Stimulated activated CD4-positive, alpha-beta T cell treated with anti-CD3 and anti-CD28 coated beads, TNF-alpha, amount 100 ng/mL, for 24 hours (primary cell): ENCODE measurements around the gene AMBP.

ENCODE experiments used
- DNase-seq, 3 experiments: peaks; one replicate each; pipeline ENCODE4 v3.0.0-alpha.2; 2020; ENCODE audit warnings: low read depth in 3 of 3

Gene AMBP

DNA sequence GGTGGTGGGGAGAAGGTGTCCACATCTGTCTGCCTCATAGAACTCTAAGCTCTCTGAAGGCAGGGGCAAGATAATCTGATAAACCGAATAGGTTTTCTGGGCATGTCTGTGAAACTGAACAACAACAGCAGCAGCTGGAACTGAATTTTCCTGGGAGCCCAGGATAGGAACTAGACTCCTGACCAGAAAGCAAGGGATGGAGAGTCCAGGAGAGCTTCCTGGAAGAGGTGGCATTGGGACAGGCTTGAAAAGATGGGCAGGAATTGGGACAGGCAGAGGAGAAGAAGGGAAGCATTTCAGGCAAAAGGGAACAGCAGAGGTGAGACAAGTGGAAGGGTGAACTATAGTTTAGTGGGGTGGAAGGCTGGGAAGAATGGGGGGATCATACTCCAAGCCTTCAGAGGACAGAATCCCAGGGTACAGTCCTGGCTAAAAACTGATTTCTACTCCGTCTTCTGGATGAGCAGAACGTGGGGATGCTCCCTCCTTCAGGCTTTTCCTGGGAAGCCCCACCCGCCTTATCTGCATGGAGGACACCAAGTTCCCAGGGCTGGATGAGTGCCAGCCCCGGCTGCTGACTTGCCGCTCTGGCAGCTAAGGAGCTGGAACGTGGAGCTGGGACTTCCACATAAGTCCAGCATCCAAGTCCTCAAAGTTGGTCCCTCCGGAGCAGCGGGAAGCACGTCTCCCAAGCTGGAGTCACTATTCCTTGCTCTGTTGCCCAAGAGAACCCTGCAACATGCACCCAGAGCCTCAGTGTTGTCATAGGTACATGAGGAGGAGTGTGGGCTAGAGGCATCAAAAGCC is 34.9 kb upstream of the AMBP start:
- no peak for DNase-seq

DNA sequence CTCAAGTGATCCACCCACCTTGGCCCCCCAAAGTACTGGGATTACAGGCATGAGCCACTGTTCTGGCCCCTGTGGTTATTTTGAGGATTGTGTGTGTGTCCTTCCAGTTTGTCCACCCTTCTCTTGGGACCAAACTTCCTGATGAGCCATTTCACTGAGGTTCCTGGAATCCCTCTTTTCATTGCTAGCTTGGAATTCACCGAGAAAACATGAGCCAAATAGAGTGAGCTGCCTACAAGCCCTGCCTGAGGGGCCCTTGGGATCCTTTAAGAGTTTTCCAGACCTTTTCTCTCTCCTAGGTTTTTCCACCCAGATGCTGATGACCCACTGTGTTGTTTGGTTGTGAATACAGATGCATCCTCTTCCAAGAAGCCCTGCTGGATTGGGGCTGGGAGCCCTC is 34.2 kb upstream of the AMBP start:
- no peak for DNase-seq

DNA sequence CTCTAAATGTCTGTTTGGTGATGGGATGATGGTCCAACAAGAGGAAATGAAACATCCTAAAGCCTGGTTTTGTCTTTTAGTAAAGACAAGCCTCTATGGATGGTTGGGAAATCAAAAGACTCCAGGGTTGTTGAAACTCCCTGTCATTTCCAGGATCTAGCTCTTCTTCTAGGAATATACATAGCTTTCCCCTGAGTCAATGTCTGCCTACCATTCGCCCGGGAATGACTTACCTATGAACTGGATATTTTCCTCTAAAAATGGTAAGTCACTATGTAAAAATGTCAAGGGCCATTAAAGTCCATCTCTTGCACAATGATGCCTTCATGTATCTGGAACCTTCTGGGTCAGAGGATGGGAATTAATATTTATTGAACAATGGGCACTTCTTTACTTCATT is 32.1 kb upstream of the AMBP start:
- DNase-seq = no peak

DNA sequence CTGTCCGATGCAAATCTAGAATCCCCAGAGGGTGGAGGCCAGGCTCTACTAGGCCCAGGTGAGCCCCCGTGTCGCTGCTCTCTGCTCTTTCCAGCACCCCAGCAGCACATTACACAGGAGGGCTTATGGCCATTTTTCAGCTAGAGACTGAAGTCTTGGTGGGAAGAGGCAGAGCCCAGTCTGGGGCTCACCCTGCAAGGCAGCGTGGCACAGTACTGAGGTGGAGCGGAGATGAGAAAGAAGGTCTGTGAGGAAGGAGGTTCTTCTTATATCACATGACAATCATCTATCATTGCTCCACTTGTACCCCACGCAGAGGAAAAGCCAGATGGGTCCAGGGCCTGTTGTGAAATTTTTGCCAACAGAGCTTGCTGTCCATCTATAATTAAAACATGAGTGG is 31.0 kb upstream of the AMBP start:
- DNase-seq = no peak

DNA sequence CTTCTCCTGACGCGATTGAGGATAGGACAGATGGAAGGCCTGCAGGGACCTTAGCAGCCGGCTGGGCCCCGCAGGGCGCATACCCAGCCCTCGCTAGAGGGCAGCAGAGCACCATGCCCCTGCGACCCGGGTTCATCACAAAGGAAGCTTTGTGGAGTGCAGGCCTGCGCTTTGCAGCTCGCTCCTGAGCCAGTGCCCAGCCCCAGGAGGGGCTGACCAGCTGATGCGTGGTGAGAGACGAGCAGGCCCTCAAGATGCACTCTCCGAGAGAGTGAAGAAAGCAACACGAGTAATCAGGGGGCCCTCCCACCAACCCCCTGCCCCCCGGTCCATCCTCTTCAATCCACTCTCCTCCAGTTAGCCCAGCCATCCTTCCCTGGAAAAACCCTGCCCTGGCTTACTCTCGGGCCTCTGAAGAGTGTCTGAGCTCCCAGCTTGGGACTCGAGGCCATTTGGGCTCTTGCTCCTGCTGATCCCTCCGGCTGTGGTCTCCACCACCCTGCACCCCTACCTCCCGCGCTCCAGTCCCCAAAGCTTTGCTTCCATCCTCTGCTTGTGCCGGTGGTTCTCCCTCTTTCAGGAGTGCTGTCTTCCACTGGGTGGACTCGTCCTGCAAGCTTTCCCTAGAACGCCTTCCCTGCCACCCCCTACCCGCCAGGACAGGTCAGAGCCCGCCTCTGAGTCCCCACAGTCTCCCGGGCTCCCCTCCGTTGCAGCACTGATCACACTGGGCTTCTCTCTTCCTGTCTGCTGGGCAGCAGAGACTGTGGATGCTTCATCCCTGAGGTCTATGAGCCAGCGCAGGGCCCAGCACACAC is 30.1 kb upstream of the AMBP start:
- DNase-seq = peak; percentile 28 to 61 (median 31)

DNA sequence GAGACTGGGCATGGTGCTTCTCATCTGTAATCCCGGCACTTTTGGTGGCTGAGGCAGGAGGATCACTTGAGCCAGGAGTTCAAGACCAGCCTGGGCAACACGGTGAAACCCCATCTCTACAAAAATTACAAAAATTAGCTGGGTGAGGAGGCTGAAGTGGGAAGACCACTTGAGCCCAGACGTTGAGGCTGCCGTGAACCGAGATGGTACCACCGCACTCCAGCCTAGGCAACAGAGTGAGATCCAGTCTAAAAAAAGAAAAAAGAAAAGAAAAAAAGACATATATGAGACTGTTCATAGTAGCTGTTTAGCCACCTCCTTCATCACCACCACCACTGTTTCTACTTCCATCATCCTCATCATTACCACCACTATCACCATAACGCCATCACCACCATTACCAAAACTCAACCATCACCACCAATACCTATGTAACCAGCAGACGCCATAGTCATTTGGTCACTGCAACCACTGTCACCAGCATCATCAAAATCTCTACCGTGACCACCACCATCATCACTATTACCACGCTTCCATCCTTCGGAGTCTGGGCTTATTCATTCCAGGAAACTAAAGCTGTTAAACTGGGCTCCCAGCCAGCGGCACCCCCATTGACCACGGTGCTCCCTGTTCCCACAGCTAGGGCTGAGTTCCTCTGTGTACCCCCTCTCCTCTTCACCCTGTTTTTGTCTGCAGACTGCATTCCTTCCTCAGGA is 29.3 kb upstream of the AMBP start:
- DNase-seq = no peak

DNA sequence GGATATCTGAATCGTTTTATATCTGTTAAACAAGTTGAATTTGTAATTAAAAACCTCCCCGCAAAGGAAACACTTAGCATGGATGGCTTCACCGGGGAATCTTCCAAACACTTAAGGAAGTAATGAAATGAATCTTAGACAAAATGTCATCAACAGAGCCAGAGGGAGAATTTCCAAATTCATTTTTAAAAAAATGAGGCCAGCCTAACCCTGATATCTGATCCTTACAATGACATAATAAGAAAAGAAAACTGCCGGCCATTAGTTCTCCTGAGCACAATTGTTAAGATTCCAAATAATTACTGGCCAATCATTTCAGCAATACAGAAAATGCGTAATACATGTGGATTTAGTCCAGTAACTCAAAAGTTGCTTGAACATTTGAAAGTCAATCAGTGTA is 27.1 kb upstream of the AMBP start:
- DNase-seq = no peak

DNA sequence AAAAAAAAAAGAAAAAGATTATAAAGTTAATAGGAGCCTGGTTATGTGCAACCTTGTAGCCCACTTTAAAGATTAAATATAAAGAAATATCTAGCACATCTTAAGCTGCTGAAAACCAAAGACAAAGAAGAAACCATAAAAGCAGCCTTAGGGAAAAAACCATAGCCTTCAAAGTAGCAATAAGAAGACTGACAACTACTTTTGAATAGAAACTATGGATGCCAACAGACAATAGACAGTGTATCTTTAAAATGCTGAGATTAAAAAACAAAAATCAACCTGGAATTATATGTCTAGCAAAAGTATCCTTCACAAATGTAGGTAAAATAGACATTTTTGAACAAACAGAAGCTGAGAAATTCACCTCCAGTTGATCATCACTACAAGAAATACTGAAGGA is 24.4 kb upstream of the AMBP start:
- DNase-seq = no peak

DNA sequence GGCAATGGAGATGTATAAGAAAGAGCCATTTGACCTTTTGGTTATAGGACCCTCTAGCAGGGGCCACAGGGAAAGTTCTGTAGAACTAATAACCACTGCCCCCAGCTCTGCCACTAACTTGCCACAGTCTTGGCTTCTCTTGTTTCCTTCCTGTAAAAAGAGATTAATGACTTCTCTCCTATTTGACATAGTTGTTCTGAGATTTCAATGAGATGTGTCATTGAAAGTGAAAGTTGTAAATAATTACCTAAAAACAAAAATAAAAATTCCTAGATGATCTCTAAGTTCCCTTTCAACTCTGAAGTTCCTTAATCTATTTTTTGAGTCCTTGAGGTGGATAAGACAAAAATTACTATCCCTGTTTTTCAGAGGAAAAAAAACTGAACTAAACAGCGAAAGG is 22.4 kb upstream of the AMBP start:
- DNase-seq = no peak

DNA sequence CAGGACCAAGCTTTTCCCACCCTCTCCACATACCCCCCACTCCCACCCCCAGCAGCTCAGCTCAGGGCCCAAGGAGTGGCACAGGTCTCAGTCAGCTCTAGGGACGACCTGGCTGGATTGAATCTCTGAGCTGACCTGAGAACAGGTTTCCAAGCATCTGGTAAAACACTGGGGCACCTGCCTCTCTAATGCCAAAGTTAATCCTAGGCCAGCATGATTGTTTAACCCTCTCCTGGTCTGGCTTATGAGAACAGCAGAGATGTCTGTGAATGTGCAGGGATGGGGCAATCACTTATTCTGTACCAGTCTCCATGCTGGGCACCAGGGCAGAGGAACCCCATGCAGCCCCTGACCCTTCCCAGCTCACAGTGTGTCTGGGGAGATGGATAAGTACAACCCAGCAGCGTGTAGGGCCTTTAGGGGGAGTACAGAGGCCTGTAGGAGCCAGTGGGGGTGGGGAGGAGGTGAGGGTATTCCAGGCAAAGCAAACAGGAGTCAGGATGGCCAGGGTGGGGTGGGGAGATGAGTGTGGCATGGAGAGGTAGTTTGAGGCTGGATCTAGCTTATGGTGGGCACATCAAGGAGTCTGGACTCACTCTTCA is 21.7 kb upstream of the AMBP start:
- no peak for DNase-seq

DNA sequence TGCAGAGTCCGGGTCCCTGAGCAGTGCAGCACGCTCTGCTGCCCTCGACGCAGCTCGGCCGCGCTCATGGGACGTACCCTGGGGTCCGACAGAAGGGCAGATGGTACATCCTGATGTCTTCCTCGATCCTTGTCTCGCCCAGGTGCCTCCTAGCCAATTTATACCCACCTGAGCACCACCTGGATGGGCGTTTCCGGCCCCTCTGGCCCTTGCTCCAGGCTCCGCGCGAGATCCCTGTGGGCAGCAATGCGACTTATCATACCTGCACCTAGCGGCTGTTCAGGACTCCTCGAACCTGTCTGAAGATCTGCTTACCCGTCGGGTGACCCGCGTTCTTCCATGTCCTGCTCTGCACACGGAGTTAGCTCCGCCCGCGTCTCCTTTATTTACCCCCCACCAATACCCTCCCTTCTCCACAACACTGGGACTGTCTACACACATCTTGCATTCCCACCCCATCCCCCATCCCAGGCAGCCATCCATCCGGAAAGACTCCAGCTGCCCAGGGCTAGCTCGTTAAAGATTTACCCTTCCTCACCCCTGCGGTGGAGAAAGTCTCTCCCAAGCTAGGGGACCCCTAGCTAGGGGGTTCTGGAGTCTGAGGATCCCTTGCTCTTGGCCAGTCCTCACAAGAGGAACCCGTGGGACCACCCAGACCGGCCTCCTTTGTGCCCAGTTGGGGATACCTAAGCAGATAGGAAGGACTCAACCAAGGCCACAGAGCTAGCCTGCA is 21.0 kb upstream of the AMBP start, which contains the start of gene KIF12:
TSS of gene KIF12 (minus strand) at position 357 of the 733 bp plus-strand sequence. CDS start at position 341, 16 bp downstream.
- DNase-seq = no peak

DNA sequence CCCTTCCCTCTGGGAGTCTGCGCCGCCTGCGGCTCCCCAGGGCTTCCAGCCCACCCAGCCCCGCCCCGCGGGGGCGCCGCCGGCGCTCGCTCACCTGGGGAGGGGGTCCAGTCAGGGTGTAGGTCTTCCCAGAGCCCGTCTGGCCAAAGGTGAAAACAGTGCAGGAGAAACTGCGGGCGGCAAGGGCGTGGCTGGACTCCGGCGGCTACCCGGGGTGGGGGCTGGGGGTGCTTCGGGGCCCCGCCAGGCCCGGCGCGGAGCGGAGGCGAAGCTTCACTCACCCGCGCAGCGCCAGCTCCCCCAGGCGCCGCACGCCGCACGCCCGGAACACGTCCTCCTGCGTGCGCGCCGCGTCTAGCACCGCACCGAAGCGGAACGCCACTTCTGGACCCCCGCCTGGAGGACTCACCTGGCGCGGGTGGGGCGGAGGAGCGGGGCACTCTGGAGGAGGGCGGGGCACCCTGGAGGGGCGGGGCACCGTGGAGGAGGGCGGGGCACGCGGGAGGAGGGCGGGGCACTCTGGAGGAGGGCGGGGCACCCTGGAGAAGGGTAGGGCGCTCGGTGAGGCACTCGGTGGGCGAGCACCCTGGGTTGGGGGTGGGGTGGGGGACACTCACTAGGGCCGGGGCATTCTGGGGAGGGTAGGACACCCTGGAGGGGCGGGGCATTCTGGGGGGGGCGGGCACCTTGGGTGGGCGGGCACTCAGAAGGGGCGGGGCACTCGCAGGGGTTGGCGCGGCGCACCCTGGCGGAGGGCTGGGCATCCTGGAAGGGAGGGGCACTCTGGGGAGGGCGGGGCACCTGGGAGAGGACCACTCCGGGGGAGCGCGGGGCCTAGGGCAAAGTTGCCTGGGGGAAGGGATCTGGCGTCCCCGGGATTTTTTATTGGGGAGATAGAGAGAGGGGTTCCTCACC is 20.2 kb upstream of the AMBP start:
- DNase-seq = peak in 2 of 3 experiments; percentile 11 to 30

DNA sequence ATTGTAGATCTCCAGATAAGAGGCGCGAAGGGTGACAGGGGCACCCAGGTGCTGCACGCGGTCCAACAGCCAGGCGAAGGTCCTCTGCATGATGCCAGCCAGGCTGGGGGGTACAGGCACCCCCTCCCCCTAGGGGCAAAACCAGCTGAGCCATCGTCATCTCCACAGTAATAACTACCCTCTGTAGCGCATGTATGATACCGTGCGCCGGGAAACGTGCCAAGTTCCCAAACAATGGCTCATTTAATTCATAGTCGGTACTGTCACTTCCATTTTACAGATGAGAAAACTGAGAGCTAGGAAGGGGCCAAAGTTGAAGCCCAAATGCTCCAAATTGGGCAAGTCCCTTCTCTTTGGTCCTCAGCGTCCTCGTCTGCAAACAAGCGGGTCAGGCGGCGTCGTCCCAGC is 19.5 kb upstream of the AMBP start:
- DNase-seq = no peak

DNA sequence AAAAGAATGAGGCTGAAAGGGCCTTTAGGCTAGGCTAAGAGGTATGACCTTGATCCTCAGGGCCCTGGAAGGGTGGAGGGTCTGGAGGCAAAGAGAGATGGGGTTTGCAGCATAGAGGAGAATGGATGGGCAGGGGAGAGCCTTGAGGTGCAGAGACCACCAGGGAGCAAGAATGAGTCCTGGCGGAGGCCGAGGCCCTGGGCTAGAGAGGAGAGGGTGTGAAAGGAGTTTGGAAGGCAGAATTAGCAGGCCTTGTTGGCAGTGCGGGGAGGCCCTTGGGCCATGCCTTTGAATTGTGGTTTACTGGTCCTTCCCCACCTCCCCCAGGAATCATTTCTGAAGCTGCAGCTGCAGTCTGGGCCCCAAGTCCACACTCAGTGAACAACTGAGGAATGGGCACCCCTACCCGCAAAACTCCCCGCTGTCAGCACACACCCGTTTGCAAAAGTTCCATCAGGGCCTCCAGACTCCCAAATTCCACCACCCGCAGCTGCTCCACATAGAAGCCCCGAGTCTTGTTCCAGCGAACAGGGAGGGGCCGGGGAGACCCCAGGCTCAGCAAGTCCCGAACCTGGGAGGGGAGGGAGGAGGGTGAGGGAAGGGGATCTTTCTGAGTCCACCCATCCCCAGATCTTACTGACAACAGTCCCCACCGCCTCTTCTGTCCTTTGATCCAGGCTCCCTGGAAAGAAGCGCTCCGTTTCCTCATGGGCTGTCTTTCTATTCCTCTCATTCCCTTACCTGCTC is 18.9 kb upstream of the AMBP start:
- DNase-seq = no peak

DNA sequence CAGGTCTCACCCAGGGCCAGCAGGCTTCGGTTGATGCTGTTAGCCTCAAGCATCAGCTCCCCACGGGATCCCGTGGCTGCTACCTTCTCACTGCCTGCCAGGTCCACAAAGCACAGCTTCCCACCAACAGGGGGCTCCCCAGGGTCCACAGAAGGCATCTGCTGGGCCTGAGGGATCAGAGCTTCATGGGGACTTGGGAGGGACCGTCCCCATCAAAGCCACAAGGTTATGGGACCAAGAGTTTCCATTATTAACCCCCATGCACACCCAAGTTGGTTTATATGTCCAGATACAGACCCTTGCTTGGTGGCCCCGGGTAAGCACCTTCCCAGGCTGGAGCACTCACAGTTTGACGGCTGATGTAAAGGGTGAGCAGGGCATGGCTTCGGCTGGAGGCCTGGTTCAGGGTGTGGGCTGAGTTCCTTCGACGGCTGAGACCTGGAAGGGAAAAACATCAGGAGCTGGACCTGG is 18.0 kb upstream of the AMBP start:
- no peak for DNase-seq

DNA sequence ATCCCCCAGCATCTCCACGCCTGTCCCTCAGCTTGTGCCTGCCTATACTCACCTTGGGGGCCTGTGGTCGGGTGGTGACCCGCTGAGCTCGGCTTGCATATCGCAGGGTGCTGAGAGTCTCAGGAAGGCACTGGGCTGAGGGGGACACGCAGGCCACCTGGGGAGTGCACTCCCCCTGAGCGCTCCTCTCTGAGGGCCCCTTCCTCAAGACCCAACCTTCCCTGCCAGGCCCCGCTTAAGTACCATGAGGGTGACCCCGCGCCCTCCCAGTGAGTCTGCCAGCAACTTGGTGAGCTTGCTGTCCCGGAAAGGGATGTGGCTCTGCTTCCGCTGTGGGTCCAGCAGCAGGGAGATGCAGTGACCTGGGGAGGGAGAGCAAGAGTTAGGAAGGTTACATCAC is 16.9 kb upstream of the AMBP start:
- no peak for DNase-seq

DNA sequence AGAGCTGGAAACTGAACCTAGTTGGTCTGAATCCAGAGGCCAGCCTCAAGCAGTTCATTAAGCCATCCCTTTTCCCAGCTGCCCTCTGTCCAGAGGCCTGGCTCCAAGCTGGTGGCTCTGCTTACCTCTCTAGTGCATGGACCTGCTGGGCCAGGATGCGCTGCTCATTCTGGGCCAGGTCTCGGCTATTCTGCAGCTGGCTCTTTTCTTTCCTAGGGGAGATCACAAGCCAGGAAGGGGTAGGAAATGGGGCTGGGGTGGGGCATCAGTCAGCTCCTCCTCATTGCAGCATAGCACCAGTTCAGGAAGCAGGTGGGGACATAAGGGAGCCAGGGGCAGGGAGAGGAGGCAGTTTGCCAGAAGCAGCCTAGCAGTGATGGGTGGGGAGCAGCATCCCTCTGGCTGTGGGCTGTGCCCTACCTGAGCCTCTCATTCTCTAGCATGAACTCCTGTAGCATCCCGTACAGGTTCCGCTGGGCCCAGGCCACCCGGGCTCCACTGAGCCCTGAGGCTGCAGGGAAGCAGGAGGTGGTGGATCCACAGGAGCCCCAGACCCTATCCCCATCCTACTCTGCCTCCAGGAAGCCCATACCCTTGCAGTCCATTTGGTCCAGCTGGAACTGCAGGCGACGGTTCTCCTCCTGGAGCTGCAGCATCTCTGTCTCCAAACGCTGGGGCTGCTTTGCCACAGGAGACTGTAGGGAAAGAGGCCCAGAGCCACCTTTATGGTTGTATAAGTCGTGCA is 15.8 kb upstream of the AMBP start:
- DNase-seq = no peak

DNA sequence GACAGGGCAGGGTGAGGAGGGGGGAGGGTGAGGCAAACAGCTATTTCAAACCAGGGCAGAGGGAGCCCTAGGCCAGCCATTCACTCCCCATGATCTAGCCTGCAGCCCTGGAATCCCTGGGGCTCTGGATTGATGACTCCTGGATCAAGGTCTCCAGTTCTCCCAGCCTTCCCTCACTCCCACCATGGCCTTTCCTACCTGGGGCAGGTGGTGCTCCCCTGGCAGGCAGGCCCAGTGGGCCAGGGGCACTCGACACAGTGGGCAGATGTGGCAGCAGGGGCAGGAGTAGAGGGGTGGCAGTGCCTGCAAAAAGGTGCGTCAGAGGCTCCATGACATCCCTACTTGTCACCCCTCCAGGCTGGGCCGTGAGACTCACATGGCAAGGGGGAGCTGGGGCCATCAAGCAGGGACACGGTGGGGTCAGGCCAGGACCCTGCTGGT is 15.0 kb upstream of the AMBP start:
- no peak for DNase-seq

DNA sequence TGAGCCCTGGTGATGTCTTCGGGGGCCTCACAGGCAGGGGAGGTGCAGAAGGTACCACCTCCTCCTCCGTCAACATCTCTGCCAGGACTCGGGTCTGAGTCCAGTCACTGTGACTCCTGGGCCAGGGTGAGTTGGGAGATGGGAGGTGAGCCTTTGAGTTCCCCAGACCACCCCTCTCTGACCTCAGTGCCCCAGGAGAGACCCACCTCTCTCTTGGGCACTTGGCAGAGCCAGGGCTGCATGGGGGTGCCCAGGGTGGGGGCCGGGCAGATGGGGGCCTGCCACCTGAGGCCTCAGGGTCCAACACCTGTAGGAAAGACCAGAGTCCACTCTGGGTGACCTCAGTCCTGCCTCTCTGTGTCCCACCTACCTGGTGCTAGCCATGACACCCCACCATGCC is 14.2 kb upstream of the AMBP start:
- no peak for DNase-seq
